Heart left ventricle (tissue), 13 donors: Measurements from ENCODE around the gene PRDM16.

ENCODE experiments used
- POLR2A ChIP-seq, 2 donors: fragments of 450-650 bp; IDR thresholded peaks; one replicate each; pipeline ENCODE4 v1.6.1; 2017; ENCODE audit warnings: antibody characterized with exemption in 2 of 2, mild to moderate bottlenecking in 2 of 2, moderate library complexity in 2 of 2
- TF ChIP-seq, protein P1 (sequence below), 12 donors: fragments of 200-600 bp; sonication (generic) in 4 of 12; IDR thresholded peaks; one replicate each; pipeline versions ENCODE4 v1.5.0 to v1.8.0; 2018 to 2022; ENCODE audit warnings: antibody characterized with exemption in 12 of 12, mild to moderate bottlenecking in 5 of 12
- donor health status: ischemic (EF 13 %, LVEDD 7.1; RV severe dilation, severe dysfunction).
- donor health status: DM: no; HTN: yes; CAD: no.
- donor health status: DM: no; HTN: no; CAD: no.
- donor health status: ischemic (EF 25% LVEDD 6.9; RV normal size, moderate dysfunction).
- donor health status: ischemic (EF 25% LVEDD 5.7; RV mildly dilated, moderate dysfunction).
- donor health status: ischemic (EF 35%, LVEDD 5.7; RV mildly dilated, moderate dysfunction).
- donor health status: nonischemic (EF 11% LVEDD 7.7; RV severe dilation, severe dysfunction).
- donor health status: DM: yes; HTN: yes; CAD: no.
- donor health status: PGD.
- donor health status: ischemic (EF 29% LVEDD 5.4; RV normal size, mild dysfunction).
- donor health status: nonischemic (EF 23%, LVEDD 6.1; RV moderate dilation, normal function).

DNA sequence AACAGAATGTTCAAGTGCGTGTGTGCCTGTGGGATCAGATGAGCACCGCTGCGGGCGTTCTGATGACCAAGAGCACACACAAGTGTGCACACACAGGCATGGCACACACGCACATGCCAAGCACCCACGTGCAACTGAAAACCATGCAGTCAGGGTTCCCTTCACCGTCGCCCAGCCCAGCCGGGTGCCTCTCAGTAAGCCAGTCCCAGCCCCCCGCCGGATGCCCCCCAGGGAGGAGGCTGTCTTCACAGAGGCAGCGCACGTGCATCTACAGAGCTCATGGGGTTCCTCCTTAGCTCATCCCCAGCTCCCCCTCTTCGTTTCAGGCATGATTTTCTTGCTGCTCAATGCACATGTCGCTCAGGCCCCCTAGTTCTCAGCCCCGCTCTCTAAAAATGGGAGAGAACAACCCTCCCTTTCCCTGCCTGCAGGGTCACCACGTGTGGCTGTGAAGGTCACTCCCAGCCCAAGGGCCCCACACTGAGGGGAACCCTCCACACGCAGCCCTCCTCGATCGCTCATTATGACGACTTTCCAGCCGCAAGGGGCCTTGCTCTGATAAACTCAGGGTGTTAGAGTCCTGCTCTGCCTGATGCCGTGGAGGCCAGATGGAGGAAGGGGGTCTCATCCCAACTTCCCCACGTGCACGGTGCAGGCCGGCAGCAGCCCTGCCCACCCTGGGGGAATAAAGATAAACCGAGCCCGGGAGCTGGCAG, 355.1 kb downstream of the PRDM16 start:
- no peak for TF ChIP-seq POLR2A (IDR thresholded peaks at IDR 0.05)
- TF ChIP-seq, protein P1, sequence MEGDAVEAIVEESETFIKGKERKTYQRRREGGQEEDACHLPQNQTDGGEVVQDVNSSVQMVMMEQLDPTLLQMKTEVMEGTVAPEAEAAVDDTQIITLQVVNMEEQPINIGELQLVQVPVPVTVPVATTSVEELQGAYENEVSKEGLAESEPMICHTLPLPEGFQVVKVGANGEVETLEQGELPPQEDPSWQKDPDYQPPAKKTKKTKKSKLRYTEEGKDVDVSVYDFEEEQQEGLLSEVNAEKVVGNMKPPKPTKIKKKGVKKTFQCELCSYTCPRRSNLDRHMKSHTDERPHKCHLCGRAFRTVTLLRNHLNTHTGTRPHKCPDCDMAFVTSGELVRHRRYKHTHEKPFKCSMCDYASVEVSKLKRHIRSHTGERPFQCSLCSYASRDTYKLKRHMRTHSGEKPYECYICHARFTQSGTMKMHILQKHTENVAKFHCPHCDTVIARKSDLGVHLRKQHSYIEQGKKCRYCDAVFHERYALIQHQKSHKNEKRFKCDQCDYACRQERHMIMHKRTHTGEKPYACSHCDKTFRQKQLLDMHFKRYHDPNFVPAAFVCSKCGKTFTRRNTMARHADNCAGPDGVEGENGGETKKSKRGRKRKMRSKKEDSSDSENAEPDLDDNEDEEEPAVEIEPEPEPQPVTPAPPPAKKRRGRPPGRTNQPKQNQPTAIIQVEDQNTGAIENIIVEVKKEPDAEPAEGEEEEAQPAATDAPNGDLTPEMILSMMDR (IDR thresholded peaks at IDR 0.05) = no peak
